GM19372 (cell line): ENCODE measurements around the gene B3GNT4.
"Not testable (repeated sequence)": the region's sequence is repeated elsewhere in the genome, so short reads cannot be mapped to it uniquely, and the experiment has no call there.

Experiments used
- ATAC-seq: cut with Tn5 transposase; IDR thresholded peaks from one replicate; pipeline ENCODE4 v1.9.1; 2021; ENCODE audit warnings: mild to moderate bottlenecking, low read depth, moderate library complexity; ENCODE audit not compliant: unreplicated experiment

Gene B3GNT4

GRCh38 chr12:122203301-122204166, at the start of gene B3GNT4:
Gene B3GNT4 (plus strand): TSS chr12:122203709. CDS start chr12:122204619, 910 bp downstream.
- ATAC-seq, result no peak

GRCh38 chr12:122155705-122156104, 47.8 kb upstream of the B3GNT4 start:
- ATAC-seq, result no peak

GRCh38 chr12:122158700-122159285, 44.7 kb upstream of the B3GNT4 start:
- no peak for ATAC-seq

- no peak for ATAC-seq
Observed at GRCh38 chr12:122159882-122160281, 43.6 kb upstream of the B3GNT4 start.

- no peak for ATAC-seq
Observed at GRCh38 chr12:122160761-122161160, 42.7 kb upstream of the B3GNT4 start.

GRCh38 chr12:122161682-122162081, 41.8 kb upstream of the B3GNT4 start:
- ATAC-seq, result no peak

GRCh38 chr12:122162976-122163375, 40.5 kb upstream of the B3GNT4 start:
- ATAC-seq, result no peak

GRCh38 chr12:122166422-122167349, 36.8 kb upstream of the B3GNT4 start:
- no peak for ATAC-seq

GRCh38 chr12:122167356-122167925, 36.1 kb upstream of the B3GNT4 start:
- no peak for ATAC-seq

GRCh38 chr12:122168492-122168891, 35.0 kb upstream of the B3GNT4 start:
- no peak for ATAC-seq

GRCh38 chr12:122171399-122171798, 32.1 kb upstream of the B3GNT4 start:
- no peak for ATAC-seq

- ATAC-seq, result no peak
Observed at GRCh38 chr12:122172262-122172939, 31.1 kb upstream of the B3GNT4 start.

- ATAC-seq, result no peak
Observed at GRCh38 chr12:122174155-122174845, 29.2 kb upstream of the B3GNT4 start, which contains the start of gene IL31. Gene IL31 (minus strand): TSS chr12:122174221. CDS start chr12:122174172, 49 bp downstream.

GRCh38 chr12:122176473-122176872, 27.0 kb upstream of the B3GNT4 start:
- not testable (repeated sequence) for ATAC-seq

GRCh38 chr12:122182887-122183587, 20.5 kb upstream of the B3GNT4 start, which contains the start of gene LRRC43:
Gene LRRC43 (plus strand): TSS chr12:122183123. CDS start chr12:122183145, 22 bp downstream.
- ATAC-seq, result no peak

GRCh38 chr12:122183588-122183940, 19.9 kb upstream of the B3GNT4 start:
- no peak for ATAC-seq

GRCh38 chr12:122184517-122184916, 19.0 kb upstream of the B3GNT4 start:
- no peak for ATAC-seq

- no peak for ATAC-seq
Observed at GRCh38 chr12:122185079-122185478, 18.4 kb upstream of the B3GNT4 start.
